Measurements from ENCODE around the gene AGBL1.

DNA sequence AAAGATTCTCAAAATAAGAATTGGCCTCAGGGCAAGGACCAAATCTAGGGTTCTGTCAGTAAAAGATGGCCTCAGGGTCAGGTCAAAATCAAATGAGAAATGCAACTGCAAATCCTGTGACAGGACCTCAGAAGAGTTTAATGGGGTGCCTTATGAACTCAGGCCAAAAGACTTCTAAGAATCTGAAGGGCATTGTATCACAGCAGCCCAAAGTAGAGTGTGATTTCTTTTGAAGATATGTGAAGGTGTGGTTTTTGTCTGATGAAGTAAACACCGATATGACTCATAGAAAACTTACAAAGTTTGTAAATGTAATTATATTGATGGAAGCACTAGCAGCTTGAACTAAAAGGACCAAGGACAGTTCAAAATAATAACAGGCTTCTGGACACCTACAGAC, 966.1 kb downstream of the AGBL1 start:
- TF ChIP-seq, protein P1, sequence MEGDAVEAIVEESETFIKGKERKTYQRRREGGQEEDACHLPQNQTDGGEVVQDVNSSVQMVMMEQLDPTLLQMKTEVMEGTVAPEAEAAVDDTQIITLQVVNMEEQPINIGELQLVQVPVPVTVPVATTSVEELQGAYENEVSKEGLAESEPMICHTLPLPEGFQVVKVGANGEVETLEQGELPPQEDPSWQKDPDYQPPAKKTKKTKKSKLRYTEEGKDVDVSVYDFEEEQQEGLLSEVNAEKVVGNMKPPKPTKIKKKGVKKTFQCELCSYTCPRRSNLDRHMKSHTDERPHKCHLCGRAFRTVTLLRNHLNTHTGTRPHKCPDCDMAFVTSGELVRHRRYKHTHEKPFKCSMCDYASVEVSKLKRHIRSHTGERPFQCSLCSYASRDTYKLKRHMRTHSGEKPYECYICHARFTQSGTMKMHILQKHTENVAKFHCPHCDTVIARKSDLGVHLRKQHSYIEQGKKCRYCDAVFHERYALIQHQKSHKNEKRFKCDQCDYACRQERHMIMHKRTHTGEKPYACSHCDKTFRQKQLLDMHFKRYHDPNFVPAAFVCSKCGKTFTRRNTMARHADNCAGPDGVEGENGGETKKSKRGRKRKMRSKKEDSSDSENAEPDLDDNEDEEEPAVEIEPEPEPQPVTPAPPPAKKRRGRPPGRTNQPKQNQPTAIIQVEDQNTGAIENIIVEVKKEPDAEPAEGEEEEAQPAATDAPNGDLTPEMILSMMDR (IDR thresholded peaks at IDR 0.05): no peak
- no peak for TF ChIP-seq EZH2 (IDR thresholded peaks at IDR 0.05; ENCODE audit: borderline replicate concordance, insufficient read depth, low read depth, low read length, poor library complexity, severe bottlenecking)

Data from B cell (primary cell).